Lung (tissue), 12 donors: Measurements from ENCODE around the gene COQ9. TPM values are rescaled to one million over a fixed set of nuclear protein-coding genes. Genes with fewer than 3 reads are reported as not detected.

Experiments used
- ATAC-seq: fragments of 200-7000 bp; cut with Tn5 transposase; one replicate; pipeline ENCODE4 v1.9.1; 2020; ENCODE audit warnings: moderate number of reproducible peaks; ENCODE audit not compliant: insufficient read depth, low FRiP score
- DNase-seq, 3 donors: peaks; one replicate each; pipeline ENCODE4 v3.0.0-alpha.2; 2013 to 2017
- H3K27ac ChIP-seq, 2 donors: one replicate each; pipeline ENCODE4 v1.5.1; 2013; ENCODE audit warnings: mild to moderate bottlenecking in 2 of 2, moderate library complexity in 2 of 2, control low read depth in 1 of 2, inconsistent platforms in 1 of 2, low read depth in 1 of 2, low read length in 1 of 2
- H3K27me3 ChIP-seq, 3 donors: one replicate each; pipeline ENCODE4 v1.5.1; 2013; ENCODE audit warnings: low read length in 2 of 3; ENCODE audit not compliant: control insufficient read depth in 3 of 3, insufficient read depth in 3 of 3
- H3K36me3 ChIP-seq, 4 donors: one replicate each; pipeline ENCODE4 v1.5.1; 2013; ENCODE audit warnings: low read length in 4 of 4, mild to moderate bottlenecking in 1 of 4, moderate library complexity in 1 of 4; ENCODE audit not compliant: control insufficient read depth in 4 of 4, insufficient read depth in 4 of 4
- H3K4me1 ChIP-seq, 5 donors: one replicate each; pipeline ENCODE4 v1.5.1; 2013; ENCODE audit warnings: low read length in 5 of 5, mild to moderate bottlenecking in 2 of 5, moderate library complexity in 1 of 5; ENCODE audit not compliant: control insufficient read depth in 5 of 5, insufficient read depth in 5 of 5
- H3K4me3 ChIP-seq: one replicate; pipeline ENCODE4 v1.5.1; 2013; ENCODE audit warnings: mild to moderate bottlenecking, control low read depth, moderate library complexity
- H3K9ac ChIP-seq, 2 donors: one replicate each; pipeline ENCODE4 v1.5.1; 2013; ENCODE audit warnings: low read length in 2 of 2, control low read depth in 1 of 2; ENCODE audit not compliant: insufficient read depth in 1 of 2
- H3K9me3 ChIP-seq, 4 donors: one replicate each; pipeline ENCODE4 v1.5.1; 2013; ENCODE audit warnings: low read length in 3 of 4, mild to moderate bottlenecking in 1 of 4, moderate library complexity in 1 of 4; ENCODE audit not compliant: control insufficient read depth in 4 of 4, insufficient read depth in 3 of 4
- CTCF ChIP-seq: IDR thresholded peaks from 2 replicates; pipeline ENCODE4 v1.5.1; 2012; ENCODE audit warnings: mild to moderate bottlenecking; ENCODE audit errors: control extremely low read depth, extremely low read depth
- WGBS, 2 donors: extraction: QIAGEN DNeasy Blood & Tissue Kit; methylation state at CpG; one replicate each; pipeline ENCODE4 v1.1.7; 2013; 5-methylcytosine and 5-hydroxymethylcytosine counted together
- polyA plus RNA-seq, 2 donors: library from polyadenylated mRNA; stranded (reverse); fragments of 200-250 nt; gene quantifications; one replicate each; pipeline ENCODE4 v1.2.1, GENCODE V29; 2013
- total RNA-seq, 2 donors: library from RNA; depleted of rRNA in 1 of 2; stranded (reverse); fragments of >200 nt in 1 of 2; gene quantifications; one replicate each; pipeline ENCODE4 v1.2.1, GENCODE V29; 2014 to 2021
- donor health status: control.
- donor health status: control.
- donor health status: Bipolar disorder and iron deficiency.
- donor health status: healthy.
- donor health status: DM: yes; HTN: yes; CAD: no.

The COQ9 gene
- total and polyA plus RNA-seq, 4 donors: 42.2 to 59.5 (median 46.8) TPM

GRCh38 chr16:57504001-57504400, 56.7 kb downstream of the COQ9 start:
- Histone ChIP-seq H3K27ac (no peak overlapping the region), H3K27me3 (no peaks in the 10 kb centered on the region), H3K36me3 (no peaks in the 10 kb centered on the region), H3K9ac (no peak overlapping the region), H3K4me3 (no peak overlapping the region), H3K9me3 (no peaks in the 10 kb centered on the region), H3K4me1 (peaks cover 0 to 41% (median 4%) of the 10 kb centered on the region in 5 donors)
- TF ChIP-seq CTCF: no peak
- DNase-seq: no peak
- ATAC-seq: no peak
- 76 to 86% methylated on average over 6 of the region's 6 CpGs for WGBS, 2 donors

GRCh38 chr16:57504491-57504890, 57.2 kb downstream of the COQ9 start:
- no peak overlapping the region for H3K9ac ChIP-seq
- TF ChIP-seq CTCF: no peak
- no peaks in the 10 kb centered on the region for H3K9me3 ChIP-seq
- ATAC-seq: no peak
- H3K36me3 ChIP-seq: no peaks in the 10 kb centered on the region
- no peak for DNase-seq
- H3K27ac ChIP-seq: no peak overlapping the region
- no peak overlapping the region for H3K4me3 ChIP-seq
- 90 to 95% methylated on average over 5 of the region's 5 CpGs for WGBS, 2 donors
- H3K27me3 ChIP-seq: no peaks in the 10 kb centered on the region
- H3K4me1 ChIP-seq: peaks cover 0 to 36% (median 4%) of the 10 kb centered on the region in 5 donors

- H3K9ac ChIP-seq: no peak overlapping the region
- DNase-seq (no peak), ATAC-seq (no peak)
- TF ChIP-seq CTCF: no peak
- H3K27me3 ChIP-seq: no peaks in the 10 kb centered on the region
- H3K36me3 ChIP-seq: no peaks in the 10 kb centered on the region
- no peak overlapping the region for H3K27ac ChIP-seq
- no peak overlapping the region for H3K4me3 ChIP-seq
- H3K9me3 ChIP-seq: no peaks in the 10 kb centered on the region
- peaks cover 0 to 36% (median 4%) of the 10 kb centered on the region in 5 donors for H3K4me1 ChIP-seq
- 87 to 90% methylated on average over 6 of the region's 6 CpGs for WGBS, 2 donors
Observed at GRCh38 chr16:57505169-57505568, 57.9 kb downstream of the COQ9 start.
